GM12874 (cell line): Measurements from ENCODE around the gene ADGB.

ENCODE experiments used
- TF ChIP-seq, protein P1 (sequence below): IDR thresholded peaks from 2 replicates; pipeline ENCODE4 v1.5.1; 2011; ENCODE audit warnings: low read depth, mild to moderate bottlenecking, control low read depth, low read length, moderate library complexity; ENCODE audit not compliant: insufficient read depth

The ADGB gene

DNA sequence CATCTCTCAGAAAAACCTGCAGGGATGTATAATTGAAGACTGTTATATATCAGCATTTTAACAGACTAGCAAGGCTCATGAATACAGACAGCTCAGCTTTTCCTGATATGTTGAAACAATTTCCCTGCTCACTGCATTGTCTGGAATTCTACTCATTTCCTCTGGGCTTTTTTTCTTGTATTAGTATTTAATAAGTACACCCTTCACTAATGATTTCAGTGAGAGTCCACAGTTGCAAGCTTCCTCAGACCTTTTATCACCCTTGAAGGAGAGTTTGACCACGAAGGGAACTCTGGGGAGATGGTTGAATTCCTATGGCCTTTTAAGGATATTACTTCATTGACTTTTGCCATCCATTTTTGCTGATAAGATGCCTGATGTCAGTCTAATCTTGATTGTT is 248.7 kb downstream of the ADGB start:
- TF ChIP-seq, protein P1, sequence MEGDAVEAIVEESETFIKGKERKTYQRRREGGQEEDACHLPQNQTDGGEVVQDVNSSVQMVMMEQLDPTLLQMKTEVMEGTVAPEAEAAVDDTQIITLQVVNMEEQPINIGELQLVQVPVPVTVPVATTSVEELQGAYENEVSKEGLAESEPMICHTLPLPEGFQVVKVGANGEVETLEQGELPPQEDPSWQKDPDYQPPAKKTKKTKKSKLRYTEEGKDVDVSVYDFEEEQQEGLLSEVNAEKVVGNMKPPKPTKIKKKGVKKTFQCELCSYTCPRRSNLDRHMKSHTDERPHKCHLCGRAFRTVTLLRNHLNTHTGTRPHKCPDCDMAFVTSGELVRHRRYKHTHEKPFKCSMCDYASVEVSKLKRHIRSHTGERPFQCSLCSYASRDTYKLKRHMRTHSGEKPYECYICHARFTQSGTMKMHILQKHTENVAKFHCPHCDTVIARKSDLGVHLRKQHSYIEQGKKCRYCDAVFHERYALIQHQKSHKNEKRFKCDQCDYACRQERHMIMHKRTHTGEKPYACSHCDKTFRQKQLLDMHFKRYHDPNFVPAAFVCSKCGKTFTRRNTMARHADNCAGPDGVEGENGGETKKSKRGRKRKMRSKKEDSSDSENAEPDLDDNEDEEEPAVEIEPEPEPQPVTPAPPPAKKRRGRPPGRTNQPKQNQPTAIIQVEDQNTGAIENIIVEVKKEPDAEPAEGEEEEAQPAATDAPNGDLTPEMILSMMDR, result no peak

DNA sequence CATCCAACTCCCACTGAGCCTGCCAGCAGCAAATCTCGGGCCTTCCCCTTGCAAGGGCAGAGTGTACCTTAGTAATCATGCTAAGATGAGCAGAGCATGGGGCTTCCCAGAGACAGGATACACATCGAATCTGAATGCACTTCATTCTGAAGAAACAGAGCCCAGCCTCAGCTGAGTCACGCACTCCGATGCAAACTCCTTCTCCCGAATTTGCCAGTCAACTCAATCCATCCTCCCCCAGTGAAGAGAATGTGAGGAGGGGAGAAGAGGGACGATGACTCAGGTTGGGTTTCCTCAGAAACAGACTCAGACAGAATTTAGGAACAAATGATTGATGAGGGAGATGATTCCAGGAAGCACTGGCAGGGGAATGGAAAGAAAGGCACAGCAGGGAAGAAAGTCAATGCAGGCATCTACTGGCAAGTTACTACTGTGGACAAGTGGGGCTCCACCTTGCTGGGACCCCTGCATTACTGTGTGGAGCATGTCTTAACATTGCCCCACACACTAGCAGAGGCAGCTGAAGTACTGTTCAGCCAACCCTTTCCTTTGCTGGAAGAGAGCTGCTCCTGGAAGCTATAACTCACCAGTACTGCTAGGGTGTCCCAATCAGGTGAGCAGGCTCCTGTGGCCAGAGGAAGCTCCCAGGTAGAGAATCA is 251.6 kb downstream of the ADGB start:
- TF ChIP-seq, protein P1, result no peak

DNA sequence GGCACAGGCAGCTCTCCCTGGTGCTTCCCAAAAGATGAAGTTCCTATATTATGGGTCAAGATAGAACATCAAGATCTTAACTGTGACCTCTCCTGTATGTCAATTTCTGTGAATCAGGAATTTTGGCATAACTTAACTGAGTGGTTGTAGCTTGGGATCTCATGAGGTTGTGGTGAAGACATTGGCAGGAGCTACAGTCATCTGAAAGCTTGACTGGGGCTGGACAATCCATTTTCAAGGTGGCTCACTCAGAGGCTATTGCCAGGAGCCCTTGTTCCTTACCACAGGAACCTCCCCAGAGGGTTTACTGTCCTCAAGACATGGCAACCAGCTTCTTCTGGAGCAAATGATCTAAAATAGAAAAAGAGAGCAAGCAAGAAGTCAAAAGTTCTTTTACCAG is 252.2 kb downstream of the ADGB start:
- TF ChIP-seq, protein P1, result no peak

DNA sequence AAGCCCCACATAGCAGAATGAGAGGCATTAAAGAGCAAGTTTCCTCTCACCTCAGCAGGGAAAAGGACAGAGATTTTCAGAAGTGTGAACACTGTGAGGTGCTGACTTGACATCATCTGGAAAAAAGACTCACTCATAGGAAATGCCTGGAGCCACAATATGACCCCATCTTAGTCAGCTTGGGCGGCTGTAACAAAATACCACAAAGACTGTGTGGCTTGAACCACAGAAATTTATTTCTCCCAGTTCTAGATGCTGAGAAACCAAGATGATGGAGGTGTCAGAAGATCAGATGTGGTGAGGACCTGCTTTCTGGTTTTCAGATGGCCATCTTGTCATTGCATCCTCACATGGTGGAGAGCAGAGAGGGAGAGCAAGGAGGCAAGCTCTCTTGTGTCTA is 253.1 kb downstream of the ADGB start:
- TF ChIP-seq, protein P1, result no peak

DNA sequence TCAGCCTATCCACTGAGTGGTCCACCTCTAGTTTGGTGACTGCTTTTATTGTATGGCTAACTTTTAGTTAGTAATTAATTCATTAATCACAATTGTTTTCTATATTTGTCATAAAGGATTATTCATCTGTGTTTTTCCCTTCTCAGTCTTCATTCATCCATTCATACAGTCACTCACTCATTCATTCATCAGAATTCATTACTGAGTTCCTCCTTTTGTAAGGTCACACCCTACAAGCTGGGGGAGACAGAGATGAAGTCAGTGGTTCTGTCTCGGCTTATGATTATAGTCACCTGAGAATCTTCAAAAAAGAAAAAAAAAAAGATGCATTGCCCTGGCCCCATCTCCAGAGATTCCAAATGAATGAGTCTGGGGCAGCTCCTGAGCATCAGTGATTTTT is 257.1 kb downstream of the ADGB start:
- TF ChIP-seq, protein P1, result no peak

DNA sequence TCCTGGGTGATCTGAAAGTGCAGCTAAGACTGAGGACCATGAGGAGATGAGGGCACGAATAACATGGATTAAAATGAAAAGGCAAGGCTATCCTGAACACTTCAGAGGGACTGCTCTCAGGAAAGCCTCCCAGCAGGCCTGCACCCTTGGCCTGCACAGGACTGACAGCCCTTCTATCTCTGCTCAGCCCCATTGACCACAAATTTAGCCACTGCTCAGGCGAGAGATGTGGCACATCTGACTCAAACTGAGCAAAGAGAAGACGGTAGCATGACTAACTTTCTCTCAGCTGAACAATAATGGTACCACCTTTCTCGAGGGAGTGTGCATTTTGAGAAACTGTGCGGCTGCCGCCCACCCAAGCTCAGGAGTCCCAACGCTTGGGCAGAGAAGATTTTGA is 257.5 kb downstream of the ADGB start:
- TF ChIP-seq, protein P1, result no peak

DNA sequence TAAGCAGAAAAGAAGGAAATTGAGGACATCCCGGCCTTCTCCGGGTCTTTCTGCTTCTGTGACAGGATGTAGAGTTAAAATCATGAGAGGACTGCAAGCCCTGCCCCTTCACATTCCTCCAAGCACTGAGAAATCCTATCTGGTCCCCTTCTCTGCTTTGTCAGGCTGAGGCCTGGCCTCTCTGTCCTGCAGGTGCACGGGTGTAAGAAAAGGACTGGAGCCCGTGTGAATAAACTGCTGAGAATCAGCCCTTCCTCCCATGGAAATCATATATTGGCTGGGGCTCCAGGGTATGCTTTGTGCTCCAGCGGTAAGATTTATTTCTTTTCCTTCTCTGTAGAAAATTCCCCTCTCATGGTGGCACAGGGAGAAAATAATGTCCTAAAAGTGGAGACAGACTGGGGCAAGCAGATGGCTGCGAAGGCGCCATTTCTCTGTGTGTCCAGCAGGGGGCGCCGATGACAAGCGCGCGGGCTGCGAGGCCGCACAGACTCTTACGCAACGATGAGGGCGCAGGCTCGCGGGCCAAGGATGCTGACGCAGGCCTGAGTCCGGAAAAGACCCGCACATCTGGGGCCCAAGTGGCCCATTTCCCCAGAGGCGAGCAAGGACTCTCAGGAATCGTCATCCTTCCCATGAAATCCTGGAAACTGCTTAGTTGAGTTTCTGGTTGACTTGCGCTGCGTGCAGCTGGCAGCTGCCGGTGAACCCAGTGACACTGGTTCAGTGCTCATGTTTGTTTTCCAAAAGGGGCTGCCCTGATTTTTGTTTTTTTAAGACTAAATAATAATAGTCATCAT is 258.6 kb downstream of the ADGB start:
- TF ChIP-seq, protein P1, result peak; percentile 92
